ENCODE results near the gene ICAM3. TPM values are rescaled to one million over a fixed set of nuclear protein-coding genes. Genes with fewer than 3 reads are reported as not detected.

Gene ICAM3
- total RNA-seq, 1 experiment from 2014 or later: 28.3 TPM

GRCh38 chr19:10327793-10328192 is 11.6 kb downstream of the ICAM3 start:
- Histone ChIP-seq H3K27ac (ENCODE audit: insufficient read length, low read depth, low read length) (no peak overlapping the region), H3K4ac (ENCODE audit: low read depth, low read length) (no peak overlapping the region), H3K18ac (ENCODE audit: insufficient read length, low read depth, low read length) (no peak overlapping the region), H4K91ac (ENCODE audit: insufficient read length, low read depth, low read length) (no peak overlapping the region), H4K20me1 (ENCODE audit: control insufficient read depth, insufficient read depth, insufficient read length) (no peaks in the 10 kb centered on the region), H4K5ac (ENCODE audit: insufficient read length, low read depth, low read length) (no peak overlapping the region), H2BK120ac (ENCODE audit: low read depth, low read length, poor library complexity, severe bottlenecking) (no peak overlapping the region), H2BK15ac (ENCODE audit: low read depth, low read length) (no peak overlapping the region), H3K4me1 (ENCODE audit: insufficient read depth, low read length) (no peaks in the 10 kb centered on the region), H3K4me2 (ENCODE audit: insufficient read depth, insufficient read length, low read length) (no peak overlapping the region), H3K79me1 (ENCODE audit: insufficient read depth, low read depth, low read length, poor library complexity, severe bottlenecking) (peaks cover 4% of the 10 kb centered on the region), H3K23ac (ENCODE audit: insufficient read length, low read depth, low read length) (no peak overlapping the region), H3K79me2 (ENCODE audit: insufficient read depth, low read length) (peaks cover 7% of the 10 kb centered on the region; the same call in 1 of the 2 replicates), H2AK5ac (ENCODE audit: insufficient read length, low read length) (no peak overlapping the region), H3K14ac (ENCODE audit: insufficient read depth, low read length) (no peak overlapping the region), H2AFZ (ENCODE audit: low read length) (no peak overlapping the region), H3K23me2 (ENCODE audit: insufficient read length, low read depth, low read length, poor library complexity, severe bottlenecking) (peaks cover 6% of the 10 kb centered on the region), H3K9ac (ENCODE audit: extremely low read depth, insufficient read length, low read length) (no peak overlapping the region), H4K8ac (replicated peaks; ENCODE audit: insufficient read length, low read depth, low read length) (no peak overlapping the region), H2BK20ac (ENCODE audit: low read depth, low read length, poor library complexity, severe bottlenecking) (no peak overlapping the region), H2BK5ac (ENCODE audit: insufficient read length, low read length) (no peak overlapping the region), H3K56ac (ENCODE audit: insufficient read length, low read depth, low read length) (no peak overlapping the region), H3T11ph (ENCODE audit: low read length) (no peak overlapping the region), H2BK12ac (ENCODE audit: insufficient read length, low read depth, low read length) (no peak overlapping the region), H3K27me3 (ENCODE audit: insufficient read depth, low read length) (no peaks in the 10 kb centered on the region), H3K9me3 (ENCODE audit: control insufficient read depth, low read depth, low read length) (no peaks in the 10 kb centered on the region)
- no peak for DNase-seq
- no peak for TF ChIP-seq CTCF (conservative IDR thresholded peaks at IDR 0.05)
- Mint-ChIP-seq H3K4me3 (no peak overlapping the region), H3K36me3 (ENCODE audit: insufficient read depth in 1 of 3, low read depth in 3 of 3) (peaks cover 19 to 70% (median 61%) of the 10 kb centered on the region in 3 experiments; a peak in 6 of 7 replicates), H3K9me3 (no peaks in the 10 kb centered on the region; a peak in 1 of 5 replicates), H3K27ac (0 out of 7 replicates have a peak overlapping the region, but pooled peaks of 1 of the 3 experiments have one; percentile 77), H3K4me1 (peaks cover 7% of the 10 kb centered on the region in 2 experiments), H3K27me3 (ENCODE audit: low read depth) (no peaks in the 10 kb centered on the region)
- no CpG with 5 or more reads among the region's 7 CpGs for WGBS (ENCODE audit: extremely low coverage, insufficient read length, low lambda C conversion rate)

Data from H9 (cell line).